Measurements from ENCODE around the gene NOB1.

Gene NOB1

DNA sequence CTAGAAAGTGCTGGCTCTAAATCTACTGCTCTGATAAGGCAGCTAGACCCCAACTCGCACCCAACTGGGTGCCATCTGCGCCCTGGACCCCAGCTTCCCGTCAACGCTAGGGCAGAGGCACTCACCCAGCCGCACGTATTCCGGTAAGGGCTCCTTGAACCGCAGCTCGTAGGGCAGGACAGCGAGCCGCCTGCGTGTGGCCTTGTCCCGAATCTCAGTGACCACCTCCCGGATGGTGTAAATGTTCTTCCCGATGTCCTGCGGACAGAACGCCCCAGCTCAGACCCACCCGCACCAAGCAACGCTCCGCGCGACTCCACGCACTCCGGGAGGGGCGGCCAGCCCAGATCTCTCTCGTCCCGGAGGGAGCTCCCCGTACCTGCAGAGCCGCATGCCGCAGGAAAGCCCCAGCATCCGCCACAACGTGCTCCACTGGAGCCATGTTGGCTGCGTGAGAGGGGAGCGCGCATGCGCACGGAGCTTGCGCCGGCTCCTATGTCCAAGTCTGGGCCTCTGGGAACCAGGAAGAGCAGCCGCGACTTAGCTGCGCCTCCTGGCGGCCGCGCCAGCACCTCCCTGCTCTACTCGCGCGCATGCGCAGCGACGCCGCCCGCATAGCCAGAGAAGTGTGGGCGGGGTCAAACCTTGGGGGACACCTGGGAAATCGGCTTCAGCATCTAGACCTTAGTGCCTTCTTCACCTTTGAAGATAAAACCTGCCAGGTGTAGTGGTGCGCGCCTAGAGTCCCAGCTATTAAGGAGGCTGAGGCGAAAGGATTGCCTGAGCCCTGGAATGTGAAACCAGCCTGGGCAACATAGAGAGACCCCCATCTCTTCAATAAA lies at the start of gene NOB1:
NOB1 (minus strand) TSS at position 458 of the 842 bp plus-strand sequence; CDS start at position 442, 16 bp downstream.
- peak; percentile 98 for DNase-seq (ENCODE audit: low read depth)
- H3K4me3 ChIP-seq (ENCODE audit: low read depth, low read length) = peak within 1 kb of the TSS; percentile 92
- TF ChIP-seq, protein P1, sequence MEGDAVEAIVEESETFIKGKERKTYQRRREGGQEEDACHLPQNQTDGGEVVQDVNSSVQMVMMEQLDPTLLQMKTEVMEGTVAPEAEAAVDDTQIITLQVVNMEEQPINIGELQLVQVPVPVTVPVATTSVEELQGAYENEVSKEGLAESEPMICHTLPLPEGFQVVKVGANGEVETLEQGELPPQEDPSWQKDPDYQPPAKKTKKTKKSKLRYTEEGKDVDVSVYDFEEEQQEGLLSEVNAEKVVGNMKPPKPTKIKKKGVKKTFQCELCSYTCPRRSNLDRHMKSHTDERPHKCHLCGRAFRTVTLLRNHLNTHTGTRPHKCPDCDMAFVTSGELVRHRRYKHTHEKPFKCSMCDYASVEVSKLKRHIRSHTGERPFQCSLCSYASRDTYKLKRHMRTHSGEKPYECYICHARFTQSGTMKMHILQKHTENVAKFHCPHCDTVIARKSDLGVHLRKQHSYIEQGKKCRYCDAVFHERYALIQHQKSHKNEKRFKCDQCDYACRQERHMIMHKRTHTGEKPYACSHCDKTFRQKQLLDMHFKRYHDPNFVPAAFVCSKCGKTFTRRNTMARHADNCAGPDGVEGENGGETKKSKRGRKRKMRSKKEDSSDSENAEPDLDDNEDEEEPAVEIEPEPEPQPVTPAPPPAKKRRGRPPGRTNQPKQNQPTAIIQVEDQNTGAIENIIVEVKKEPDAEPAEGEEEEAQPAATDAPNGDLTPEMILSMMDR (conservative IDR thresholded peaks at IDR 0.05; ENCODE audit: low read depth, low read length) = peak; percentile 96

- no peak for DNase-seq (ENCODE audit: low read depth)
- no peak overlapping the region for H3K4me3 ChIP-seq (ENCODE audit: low read depth, low read length)
- TF ChIP-seq, protein P1 (conservative IDR thresholded peaks at IDR 0.05; ENCODE audit: low read depth, low read length) = no peak
Observed at GRCh38 chr16:69804297-69804696, 49.6 kb upstream of the NOB1 start.

GRCh38 chr16:69799611-69800031 lies 44.9 kb upstream of the NOB1 start:
- H3K4me3 ChIP-seq (ENCODE audit: low read depth, low read length) = no peak overlapping the region
- TF ChIP-seq, protein P1 (conservative IDR thresholded peaks at IDR 0.05; ENCODE audit: low read depth, low read length) = no peak
- no peak for DNase-seq (ENCODE audit: low read depth)

- peak; percentile 49 for DNase-seq (ENCODE audit: low read depth)
- peak overlapping the region; percentile 28 for H3K4me3 ChIP-seq (ENCODE audit: low read depth, low read length)
- TF ChIP-seq, protein P1 (conservative IDR thresholded peaks at IDR 0.05; ENCODE audit: low read depth, low read length) = peak; percentile 81
Observed at GRCh38 chr16:69798466-69798865, 43.7 kb upstream of the NOB1 start.

- no peak overlapping the region for H3K4me3 ChIP-seq (ENCODE audit: low read depth, low read length)
- DNase-seq (ENCODE audit: low read depth) = peak; percentile 88
- TF ChIP-seq, protein P1 (conservative IDR thresholded peaks at IDR 0.05; ENCODE audit: low read depth, low read length) = peak; percentile 83
Observed at GRCh38 chr16:69796285-69797118, 41.8 kb upstream of the NOB1 start.

- TF ChIP-seq, protein P1 (conservative IDR thresholded peaks at IDR 0.05; ENCODE audit: low read depth, low read length) = no peak
- no peak for DNase-seq (ENCODE audit: low read depth)
- H3K4me3 ChIP-seq (ENCODE audit: low read depth, low read length) = no peak overlapping the region
Observed at GRCh38 chr16:69794486-69794885, 39.8 kb upstream of the NOB1 start.
